ENCODE measurements around the gene SHKBP1.
"Not testable (repeated sequence)": the region's sequence is repeated elsewhere in the genome, so short reads cannot be mapped to it uniquely, and the experiment has no call there.

The SHKBP1 gene

GRCh38 chr19:40576585-40577451 is at the start of gene SHKBP1:
Gene SHKBP1 (plus strand): TSS chr19:40576873. CDS start chr19:40576900, 27 bp downstream.
- intact Hi-C loops (cut with micrococcal nuclease), result loop anchor here (10.0 kb wide), 1 partner anchor 112 kb away; the partner anchor contains the start of genes BLVRB and SPTBN4
- peaks cover 44% of the 10 kb centered on the region for H3K4me1 Mint-ChIP-seq (ENCODE audit: low read depth)
- H3K27ac Mint-ChIP-seq, result peak within 1 kb of the TSS; percentile 86
- H3K9me3 Mint-ChIP-seq, result no peaks in the 10 kb centered on the region
- H3K4me3 Mint-ChIP-seq, result peak within 1 kb of the TSS; percentile 87
- H3K36me3 Mint-ChIP-seq (ENCODE audit: low read depth), result peaks cover 39% of the 10 kb centered on the region
- no peaks in the 10 kb centered on the region for H3K27me3 Mint-ChIP-seq

GRCh38 chr19:40528078-40528477 is 48.6 kb upstream of the SHKBP1 start:
- no peak overlapping the region for H3K4me3 Mint-ChIP-seq
- no peaks in the 10 kb centered on the region for H3K36me3 Mint-ChIP-seq (ENCODE audit: low read depth)
- peaks cover 15% of the 10 kb centered on the region for H3K4me1 Mint-ChIP-seq (ENCODE audit: low read depth)
- no peaks in the 10 kb centered on the region for H3K9me3 Mint-ChIP-seq
- intact Hi-C loops (cut with micrococcal nuclease), result loop anchor here (2.0 to 5.0 kb wide), 3 partner anchors 39 to 69 kb away; partner anchors contain the start of genes BLVRB and SPTBN4
- H3K27ac Mint-ChIP-seq, result no peak overlapping the region
- peaks cover 67% of the 10 kb centered on the region for H3K27me3 Mint-ChIP-seq

GRCh38 chr19:40528533-40529092 is 48.1 kb upstream of the SHKBP1 start:
- no peak overlapping the region for H3K27ac Mint-ChIP-seq
- intact Hi-C loops (cut with micrococcal nuclease), result loop anchor here (2.0 to 5.0 kb wide), 3 partner anchors 38 to 69 kb away; partner anchors contain the start of genes BLVRB and SPTBN4
- H3K4me1 Mint-ChIP-seq (ENCODE audit: low read depth), result peaks cover 15% of the 10 kb centered on the region
- H3K27me3 Mint-ChIP-seq, result peaks cover 68% of the 10 kb centered on the region
- no peaks in the 10 kb centered on the region for H3K9me3 Mint-ChIP-seq
- H3K4me3 Mint-ChIP-seq, result no peak overlapping the region
- no peaks in the 10 kb centered on the region for H3K36me3 Mint-ChIP-seq (ENCODE audit: low read depth)

GRCh38 chr19:40529093-40529954 is 47.3 kb upstream of the SHKBP1 start:
- H3K4me1 Mint-ChIP-seq (ENCODE audit: low read depth), result peaks cover 15% of the 10 kb centered on the region
- intact Hi-C loops (cut with micrococcal nuclease), result loop anchor here (2.0 to 5.0 kb wide), 3 partner anchors 37 to 68 kb away; partner anchors contain the start of genes BLVRB and SPTBN4
- H3K27me3 Mint-ChIP-seq, result peaks cover 72% of the 10 kb centered on the region
- H3K9me3 Mint-ChIP-seq, result no peaks in the 10 kb centered on the region
- peak overlapping the region; percentile 55 for H3K4me3 Mint-ChIP-seq
- no peaks in the 10 kb centered on the region for H3K36me3 Mint-ChIP-seq (ENCODE audit: low read depth)
- H3K27ac Mint-ChIP-seq, result no peak overlapping the region

- Mint-ChIP-seq H3K4me1 (ENCODE audit: low read depth) (peaks cover 15% of the 10 kb centered on the region), H3K36me3 (ENCODE audit: low read depth) (no peaks in the 10 kb centered on the region), H3K27ac (no peak overlapping the region), H3K27me3 (peaks cover 65% of the 10 kb centered on the region), H3K4me3 (peak overlapping the region; percentile 55), H3K9me3 (no peaks in the 10 kb centered on the region)
- intact Hi-C loops (cut with micrococcal nuclease), result no loop called here
These were observed 46.4 kb upstream of the SHKBP1 start for GRCh38 chr19:40530091-40530901.

GRCh38 chr19:40533508-40533907 is 43.2 kb upstream of the SHKBP1 start:
- no peak overlapping the region for H3K27ac Mint-ChIP-seq
- peaks cover 15% of the 10 kb centered on the region for H3K4me1 Mint-ChIP-seq (ENCODE audit: low read depth)
- intact Hi-C loops (cut with micrococcal nuclease), result no loop called here
- no peak overlapping the region for H3K4me3 Mint-ChIP-seq
- no peaks in the 10 kb centered on the region for H3K9me3 Mint-ChIP-seq
- no peaks in the 10 kb centered on the region for H3K36me3 Mint-ChIP-seq (ENCODE audit: low read depth)
- H3K27me3 Mint-ChIP-seq, result peaks cover 63% of the 10 kb centered on the region

GRCh38 chr19:40534148-40534547 is 42.5 kb upstream of the SHKBP1 start:
- no peak overlapping the region for H3K4me3 Mint-ChIP-seq
- intact Hi-C loops (cut with micrococcal nuclease), result no loop called here
- H3K36me3 Mint-ChIP-seq (ENCODE audit: low read depth), result no peaks in the 10 kb centered on the region
- peaks cover 15% of the 10 kb centered on the region for H3K4me1 Mint-ChIP-seq (ENCODE audit: low read depth)
- H3K27me3 Mint-ChIP-seq, result peaks cover 65% of the 10 kb centered on the region
- H3K27ac Mint-ChIP-seq, result no peak overlapping the region
- H3K9me3 Mint-ChIP-seq, result no peaks in the 10 kb centered on the region

- no peak overlapping the region for H3K27ac Mint-ChIP-seq
- H3K36me3 Mint-ChIP-seq (ENCODE audit: low read depth), result no peaks in the 10 kb centered on the region
- H3K9me3 Mint-ChIP-seq, result no peaks in the 10 kb centered on the region
- peaks cover 46% of the 10 kb centered on the region for H3K27me3 Mint-ChIP-seq
- no peaks in the 10 kb centered on the region for H3K4me1 Mint-ChIP-seq (ENCODE audit: low read depth)
- intact Hi-C loops (cut with micrococcal nuclease), result no loop called here
- H3K4me3 Mint-ChIP-seq, result no peak overlapping the region
These were observed 37.6 kb upstream of the SHKBP1 start for GRCh38 chr19:40539070-40539469.

- intact Hi-C loops (cut with micrococcal nuclease), result no loop called here
- no peak overlapping the region for H3K4me3 Mint-ChIP-seq
- no peak overlapping the region for H3K27ac Mint-ChIP-seq
- H3K27me3 Mint-ChIP-seq, result peaks cover 47% of the 10 kb centered on the region
- peaks cover 5% of the 10 kb centered on the region for H3K9me3 Mint-ChIP-seq
- H3K4me1 Mint-ChIP-seq (ENCODE audit: low read depth), result no peaks in the 10 kb centered on the region
- no peaks in the 10 kb centered on the region for H3K36me3 Mint-ChIP-seq (ENCODE audit: low read depth)
These were observed 34.3 kb upstream of the SHKBP1 start for GRCh38 chr19:40542202-40542859.

GRCh38 chr19:40543029-40543597 is 33.6 kb upstream of the SHKBP1 start:
- no peak overlapping the region for H3K27ac Mint-ChIP-seq
- H3K4me1 Mint-ChIP-seq (ENCODE audit: low read depth), result no peaks in the 10 kb centered on the region
- no peaks in the 10 kb centered on the region for H3K36me3 Mint-ChIP-seq (ENCODE audit: low read depth)
- peaks cover 5% of the 10 kb centered on the region for H3K9me3 Mint-ChIP-seq
- H3K4me3 Mint-ChIP-seq, result no peak overlapping the region
- H3K27me3 Mint-ChIP-seq, result peaks cover 43% of the 10 kb centered on the region
- intact Hi-C loops (cut with micrococcal nuclease), result no loop called here

GRCh38 chr19:40546153-40546841 is 30.4 kb upstream of the SHKBP1 start:
- H3K9me3 Mint-ChIP-seq; intact Hi-C loops (cut with micrococcal nuclease); H3K4me1 Mint-ChIP-seq (ENCODE audit: low read depth); H3K4me3 Mint-ChIP-seq; H3K36me3 Mint-ChIP-seq (ENCODE audit: low read depth); H3K27ac Mint-ChIP-seq: not testable (repeated sequence)
- H3K27me3 Mint-ChIP-seq, result peaks cover 52% of the 10 kb centered on the region

- H3K27me3 Mint-ChIP-seq, result peaks cover 53% of the 10 kb centered on the region
- intact Hi-C loops (cut with micrococcal nuclease); H3K4me1 Mint-ChIP-seq (ENCODE audit: low read depth); H3K4me3 Mint-ChIP-seq; H3K9me3 Mint-ChIP-seq; H3K27ac Mint-ChIP-seq; H3K36me3 Mint-ChIP-seq (ENCODE audit: low read depth): not testable (repeated sequence)
These were observed 29.5 kb upstream of the SHKBP1 start for GRCh38 chr19:40547190-40547589.

Measured in dendritic cell treated with granulocyte-macrophage colony-stimulating factor and Interleukin-4, amounts not matched to agents 40 ng/mL and 50 ng/mL, for 4 days (primary cell).